Inferior parietal cortex (tissue), 1 donor: ENCODE data around the gene GRK4.
"Not testable (repeated sequence)": the region's sequence is repeated elsewhere in the genome, so short reads cannot be mapped to it uniquely, and the experiment has no call there.

Source experiments
- DNase-seq: peaks from one replicate; pipeline ENCODE4 v3.0.0-alpha.2; 2016; ENCODE audit errors: extremely low spot score

The GRK4 gene

DNA sequence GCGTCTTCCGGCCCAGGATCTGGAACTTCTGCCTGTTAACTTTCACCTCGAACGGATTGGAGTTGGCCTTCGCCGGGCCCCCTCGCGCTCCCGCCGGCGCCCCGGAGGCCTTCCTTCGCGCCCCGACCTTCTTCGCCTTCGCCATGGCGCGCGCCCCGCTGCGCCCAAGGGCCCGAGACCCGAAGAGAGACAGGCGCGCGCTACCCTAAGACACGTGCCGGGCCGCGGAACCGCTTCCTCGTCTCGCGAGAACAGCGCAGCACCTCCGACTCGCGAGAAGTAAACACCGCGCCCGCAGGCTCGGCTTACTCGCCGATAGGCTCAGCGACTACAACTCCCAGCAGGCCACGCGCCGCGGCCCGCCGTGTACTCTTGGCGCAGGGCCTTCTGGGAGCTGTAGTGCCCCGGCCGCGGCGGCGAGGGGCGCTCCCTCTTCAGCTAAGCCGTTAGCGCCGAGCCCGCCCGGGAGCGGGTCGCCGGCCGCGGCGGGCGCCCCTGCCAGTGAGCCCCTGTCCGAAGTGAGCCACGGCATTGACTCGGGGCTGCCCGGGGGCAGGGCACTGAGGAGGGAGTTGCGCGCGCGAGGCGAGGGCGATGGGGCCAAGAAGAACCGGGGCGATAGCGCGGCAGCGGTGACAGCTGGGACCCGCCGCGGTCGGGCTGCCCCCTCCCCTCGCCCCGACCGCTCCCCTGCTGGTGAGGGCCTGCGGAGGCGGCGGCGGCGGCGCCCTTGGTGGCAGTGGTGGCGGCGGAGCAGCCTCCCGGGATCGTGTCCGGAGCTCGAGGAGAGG lies at the start of gene GRK4, which contains the start of gene NOP14:
TSS of gene GRK4 (plus strand) at position 397 of the 791 bp plus-strand sequence. CDS start 500 bp downstream, outside the sequence.
TSS of gene NOP14 (minus strand) at position 232 of the 791 bp plus-strand sequence. CDS start at position 145, 87 bp downstream.
- DNase-seq = peak; percentile 98

GRCh38 chr4:2914256-2915126 lies 48.9 kb upstream of the GRK4 start:
- DNase-seq = no peak

DNA sequence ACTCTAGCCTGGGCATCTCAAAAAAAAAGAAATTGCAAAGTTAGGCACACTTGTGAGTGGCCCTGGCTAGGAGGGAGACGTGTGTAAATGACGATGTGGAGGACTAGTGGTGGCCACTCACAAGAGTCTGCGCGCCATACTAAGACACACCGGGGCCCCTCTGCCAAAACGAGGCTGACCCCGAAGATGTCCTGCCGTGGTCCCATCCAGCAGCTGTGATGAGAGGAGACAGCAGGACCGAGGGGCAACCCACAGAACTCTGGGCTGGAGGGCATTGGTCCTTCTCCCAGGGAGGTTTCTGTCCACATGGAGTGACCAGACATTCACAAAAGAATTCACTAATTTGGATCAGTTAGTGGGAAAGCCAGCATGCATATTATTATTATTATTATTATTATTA lies 47.6 kb upstream of the GRK4 start:
- no peak for DNase-seq

- not testable (repeated sequence) for DNase-seq
Observed at GRCh38 chr4:2916696-2917095, 46.7 kb upstream of the GRK4 start.

GRCh38 chr4:2918300-2918699 lies 45.1 kb upstream of the GRK4 start:
- DNase-seq = not testable (repeated sequence)

GRCh38 chr4:2918714-2919113 lies 44.7 kb upstream of the GRK4 start:
- not testable (repeated sequence) for DNase-seq

DNA sequence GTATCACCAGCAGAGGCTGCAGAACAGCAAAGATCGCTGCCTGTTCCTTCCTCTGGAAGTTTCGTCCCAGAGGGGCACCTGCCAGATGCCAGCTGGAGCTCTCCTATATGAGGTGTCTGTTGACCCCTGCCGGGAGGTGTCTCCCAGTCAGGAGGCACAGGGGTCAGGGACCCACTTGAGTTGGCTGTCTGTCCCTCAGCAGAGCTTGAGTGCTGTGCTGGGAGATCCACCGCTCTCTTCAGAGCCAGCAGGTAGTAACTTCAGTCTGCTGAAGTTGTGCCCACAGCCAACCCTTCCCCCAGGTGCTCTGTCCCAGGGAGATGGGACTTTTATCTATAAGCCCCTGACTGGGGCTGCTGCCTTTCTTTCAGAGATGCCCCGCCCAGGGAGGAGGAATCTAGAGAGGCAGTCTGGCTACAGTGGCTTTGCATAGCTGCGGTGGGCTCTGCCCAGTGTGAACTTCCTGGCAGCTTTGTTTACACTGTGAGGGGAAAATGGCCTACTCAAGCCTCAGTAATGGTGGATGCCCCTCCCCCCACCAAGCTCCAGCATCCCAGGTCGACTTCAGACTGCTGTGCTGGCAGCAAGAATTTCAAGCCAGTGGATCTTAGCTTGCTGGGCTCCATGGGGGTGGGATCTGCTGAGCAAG lies 40.8 kb upstream of the GRK4 start:
- DNase-seq = not testable (repeated sequence)

GRCh38 chr4:2923141-2923551 lies 40.2 kb upstream of the GRK4 start:
- DNase-seq = no peak

DNA sequence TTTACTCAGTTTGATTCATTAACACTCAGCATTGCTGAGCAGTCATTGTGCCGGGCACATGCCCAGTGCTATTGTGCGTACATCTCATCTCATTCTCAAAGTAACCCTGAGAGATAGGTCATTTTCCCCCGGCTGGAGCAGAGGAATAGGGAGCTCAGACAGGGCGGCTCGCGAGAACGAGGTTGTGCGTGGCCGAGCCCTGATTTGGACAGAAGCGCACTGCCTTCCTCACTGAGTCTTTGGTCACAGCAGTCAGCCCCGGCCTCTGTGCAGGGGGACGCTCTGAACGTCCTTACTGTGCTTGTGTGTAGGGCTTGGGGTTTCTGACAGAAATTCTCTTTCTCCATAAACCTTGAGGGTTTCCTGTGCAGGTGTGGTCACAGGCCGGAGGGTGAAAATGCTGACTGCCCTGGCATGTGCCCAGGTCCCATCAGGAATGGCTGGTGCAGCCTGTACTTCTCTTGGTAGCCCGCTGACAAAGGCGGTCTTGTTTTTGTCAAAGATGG lies 39.6 kb upstream of the GRK4 start:
- no peak for DNase-seq

GRCh38 chr4:2924286-2924685 lies 39.1 kb upstream of the GRK4 start:
- no peak for DNase-seq

DNA sequence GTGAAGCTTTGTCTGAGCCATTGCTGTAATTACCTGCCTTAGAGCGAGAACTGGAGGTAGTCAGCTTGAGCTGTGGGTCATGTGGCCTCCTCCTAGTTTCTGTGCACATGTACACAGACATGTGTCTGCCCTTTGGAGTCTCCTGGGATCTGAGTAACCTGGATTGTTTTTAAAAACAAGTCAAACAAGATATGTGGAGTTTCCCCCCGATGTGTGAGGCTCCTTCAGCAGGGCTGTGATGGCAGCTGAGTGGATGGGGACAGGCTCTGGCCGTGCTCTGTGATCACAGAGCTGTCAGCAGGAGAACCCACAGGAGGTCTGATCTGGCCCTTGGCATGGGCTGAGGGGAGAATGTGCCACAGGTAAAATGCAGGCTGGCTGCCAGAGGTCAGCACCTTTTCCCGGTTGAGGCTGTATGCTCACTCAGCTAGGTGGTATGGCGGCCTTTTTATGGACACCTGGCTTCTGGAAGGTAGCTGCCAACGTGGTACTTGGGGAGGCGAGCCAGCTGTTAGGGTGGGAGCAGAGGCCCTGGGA lies 38.5 kb upstream of the GRK4 start:
- DNase-seq = no peak

DNA sequence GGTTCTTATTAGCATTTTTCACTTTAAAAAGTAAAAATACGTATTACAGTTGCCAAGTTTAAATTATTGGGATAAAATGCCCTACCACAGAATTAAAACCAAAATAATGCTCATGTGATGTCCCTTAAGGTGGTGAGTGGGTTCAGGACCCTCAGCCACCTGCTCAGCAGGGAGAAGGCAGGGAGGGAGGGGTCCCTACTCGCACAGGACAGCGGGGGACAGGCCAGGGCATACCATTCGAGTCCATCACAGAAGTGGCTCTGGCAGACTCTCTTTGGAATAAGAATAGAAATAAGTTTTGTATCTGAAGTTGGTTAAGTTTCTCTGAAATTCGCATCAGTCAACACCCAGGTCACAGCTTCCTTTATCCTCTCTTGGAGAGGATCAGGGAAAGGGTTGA lies 37.9 kb upstream of the GRK4 start:
- no peak for DNase-seq

GRCh38 chr4:2925931-2926860 lies 37.2 kb upstream of the GRK4 start:
- no peak for DNase-seq

DNA sequence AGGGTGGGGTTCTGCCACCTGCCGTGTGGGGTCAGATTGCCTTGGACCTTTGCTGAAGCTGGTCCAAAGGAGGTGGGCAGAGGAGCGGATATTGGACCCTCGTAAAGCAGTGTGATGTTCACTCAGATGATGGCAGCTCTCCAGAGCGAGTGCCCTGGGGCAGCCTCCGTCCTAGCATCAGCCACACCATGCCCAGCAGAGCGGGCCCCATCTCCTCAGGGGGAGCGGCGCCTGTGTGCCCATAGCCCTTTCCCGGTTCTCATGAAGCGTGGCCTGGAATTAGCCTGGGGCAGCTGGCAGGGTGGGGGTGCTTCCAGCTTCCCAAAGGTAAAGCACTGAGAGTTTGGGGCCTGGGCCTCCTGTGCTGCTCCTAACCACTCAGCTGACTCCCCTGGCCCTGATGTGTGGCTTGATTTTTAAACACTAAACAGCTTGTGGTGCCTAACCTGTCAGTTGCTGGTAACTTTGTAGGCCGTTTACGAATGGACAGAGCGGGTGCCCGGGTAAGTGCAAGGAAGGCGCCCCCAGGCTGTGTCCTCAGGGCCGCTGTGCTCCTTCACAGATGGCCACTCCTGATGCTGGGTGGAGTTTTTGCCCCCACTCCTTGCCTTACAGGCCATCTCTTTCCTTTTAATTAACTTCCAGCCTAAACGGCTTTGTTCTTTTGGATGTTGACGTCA lies 36.2 kb upstream of the GRK4 start:
- no peak for DNase-seq

DNA sequence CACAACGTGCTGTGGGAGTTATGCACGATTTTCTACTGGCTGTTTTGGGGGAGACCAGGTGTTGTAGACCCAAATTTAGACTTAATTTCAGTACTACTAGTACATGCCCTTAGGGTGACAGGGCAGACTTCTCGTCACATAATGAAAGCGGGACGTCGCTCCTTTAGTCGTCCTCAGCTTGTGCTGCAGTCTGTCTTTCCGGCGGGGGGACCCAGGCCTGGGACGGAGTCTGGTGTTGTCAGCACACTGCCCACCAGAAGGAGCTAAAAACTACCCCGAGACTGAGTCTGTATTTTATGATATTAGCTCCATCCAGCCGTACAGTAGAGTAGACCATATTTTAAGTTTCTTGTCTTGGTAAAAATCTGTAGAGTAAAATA lies 35.7 kb upstream of the GRK4 start:
- DNase-seq = no peak

DNA sequence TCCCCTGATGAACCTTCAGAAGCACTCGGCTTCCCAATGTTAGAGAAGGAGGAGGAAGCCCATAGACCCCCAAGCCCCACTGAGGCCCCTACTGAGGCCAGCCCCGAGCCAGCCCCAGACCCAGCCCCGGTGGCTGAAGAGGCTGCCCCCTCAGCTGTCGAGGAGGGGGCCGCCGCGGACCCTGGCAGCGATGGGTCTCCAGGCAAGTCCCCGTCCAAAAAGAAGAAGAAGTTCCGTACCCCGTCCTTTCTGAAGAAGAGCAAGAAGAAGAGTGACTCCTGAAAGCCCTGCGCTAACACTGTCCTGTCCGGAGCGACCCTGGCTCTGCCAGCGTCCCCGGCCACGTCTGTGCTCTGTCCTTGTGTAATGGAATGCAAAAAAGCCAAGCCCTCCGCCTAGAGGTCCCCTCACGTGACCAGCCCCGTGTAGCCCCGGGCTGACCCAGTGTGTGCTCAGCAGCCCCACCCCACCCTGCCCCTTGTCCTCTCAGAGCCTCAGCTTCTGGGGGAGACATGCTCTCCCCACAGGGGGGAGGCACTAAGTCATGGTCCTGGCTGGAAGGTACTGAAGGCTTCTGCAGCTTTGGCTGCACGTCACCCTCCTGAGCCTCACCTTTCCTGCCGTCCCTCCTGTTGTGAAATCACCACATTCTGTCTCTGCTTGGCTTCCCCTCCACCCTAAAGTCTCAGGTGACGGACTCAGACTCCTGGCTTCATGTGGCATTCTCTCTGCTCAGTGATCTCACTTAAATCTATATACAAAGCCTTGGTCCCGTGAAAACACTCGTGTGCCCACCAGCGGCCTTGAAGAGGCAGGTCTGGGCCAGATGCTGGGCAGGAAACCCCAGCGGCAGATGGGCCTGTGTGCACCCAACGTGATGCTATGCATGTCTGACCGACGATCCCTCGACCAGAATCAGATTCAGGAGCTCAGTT lies 34.9 kb upstream of the GRK4 start:
- no peak for DNase-seq

- DNase-seq = no peak
Observed at GRCh38 chr4:2929469-2929868, 33.9 kb upstream of the GRK4 start.

- DNase-seq = no peak
Observed at GRCh38 chr4:2930135-2930757, 33.1 kb upstream of the GRK4 start.
